ENCODE data around the gene GTPBP3. TPM values are rescaled to one million over a fixed set of nuclear protein-coding genes. Genes with fewer than 3 reads are reported as not detected.

GTPBP3 gene
- polyA plus RNA-seq, 1 donor (not counting 4 experiments of a cell fraction or from before 2014, with no cell fraction given): 7.2 TPM

GRCh38 chr19:17352608-17353280 lies 15.4 kb downstream of the GTPBP3 start:
- dilution Hi-C loops (cut with MboI; ENCODE audit: extremely low pct_ligation_motif_present, low sequenced_read_pairs): no loop called here
- no peaks in the 10 kb centered on the region for H3K79me2 ChIP-seq (ENCODE audit: control insufficient read depth, insufficient read depth, low read length)
- no peak overlapping the region for H3K4me2 ChIP-seq (ENCODE audit: control insufficient read depth, extremely low read depth, insufficient read depth, low read depth, low read length)
- no peaks in the 10 kb centered on the region for H3K36me3 ChIP-seq (ENCODE audit: control insufficient read depth in 2 of 2, extremely low read depth in 1 of 2, insufficient read depth in 2 of 2, low read length in 2 of 2)
- H2AFZ ChIP-seq (ENCODE audit: control insufficient read depth, low read length): no peak overlapping the region
- H3K9me1 ChIP-seq (ENCODE audit: control insufficient read depth, extremely low read depth, insufficient read depth, low read length): no peaks in the 10 kb centered on the region
- H3K27ac ChIP-seq (ENCODE audit: control insufficient read depth, insufficient read depth, low read length): no peak overlapping the region
- FAIRE-seq: no peak
- H3K9me3 ChIP-seq (ENCODE audit: control insufficient read depth, low read depth, low read length): no peaks in the 10 kb centered on the region
- H3K27me3 ChIP-seq (ENCODE audit: control insufficient read depth, extremely low read depth, insufficient read depth, low read length): no peaks in the 10 kb centered on the region
- DNase-seq (ENCODE audit: low read depth, low spot score): no peak
- H3K4me1 ChIP-seq (ENCODE audit: control insufficient read depth, extremely low read depth, insufficient read depth, low read length): peaks cover 6% of the 10 kb centered on the region
- TF ChIP-seq, protein P1, sequence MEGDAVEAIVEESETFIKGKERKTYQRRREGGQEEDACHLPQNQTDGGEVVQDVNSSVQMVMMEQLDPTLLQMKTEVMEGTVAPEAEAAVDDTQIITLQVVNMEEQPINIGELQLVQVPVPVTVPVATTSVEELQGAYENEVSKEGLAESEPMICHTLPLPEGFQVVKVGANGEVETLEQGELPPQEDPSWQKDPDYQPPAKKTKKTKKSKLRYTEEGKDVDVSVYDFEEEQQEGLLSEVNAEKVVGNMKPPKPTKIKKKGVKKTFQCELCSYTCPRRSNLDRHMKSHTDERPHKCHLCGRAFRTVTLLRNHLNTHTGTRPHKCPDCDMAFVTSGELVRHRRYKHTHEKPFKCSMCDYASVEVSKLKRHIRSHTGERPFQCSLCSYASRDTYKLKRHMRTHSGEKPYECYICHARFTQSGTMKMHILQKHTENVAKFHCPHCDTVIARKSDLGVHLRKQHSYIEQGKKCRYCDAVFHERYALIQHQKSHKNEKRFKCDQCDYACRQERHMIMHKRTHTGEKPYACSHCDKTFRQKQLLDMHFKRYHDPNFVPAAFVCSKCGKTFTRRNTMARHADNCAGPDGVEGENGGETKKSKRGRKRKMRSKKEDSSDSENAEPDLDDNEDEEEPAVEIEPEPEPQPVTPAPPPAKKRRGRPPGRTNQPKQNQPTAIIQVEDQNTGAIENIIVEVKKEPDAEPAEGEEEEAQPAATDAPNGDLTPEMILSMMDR (optimal IDR thresholded peaks at IDR 0.05 in 1 of 3, IDR thresholded peaks at IDR 0.05 in 1 of 3, conservative IDR thresholded peaks at IDR 0.05 in 1 of 3; ENCODE audit: extremely low read depth in 1 of 3, insufficient read depth in 2 of 3, low read length in 3 of 3): no peak
- no peak for TF ChIP-seq EZH2 (IDR thresholded peaks at IDR 0.05; ENCODE audit: low read length)
- H4K20me1 ChIP-seq (ENCODE audit: control insufficient read depth, extremely low read depth, insufficient read depth, low read length): no peaks in the 10 kb centered on the region
- H3K4me3 ChIP-seq (ENCODE audit: control insufficient read depth in 2 of 3, extremely low read depth in 1 of 3, insufficient read depth in 2 of 3, low read depth in 1 of 3, low read length in 3 of 3): no peak overlapping the region
- H3K9ac ChIP-seq (ENCODE audit: control insufficient read depth, extremely low read depth, insufficient read depth, low read length): no peak overlapping the region

- FAIRE-seq (no peak), DNase-seq (ENCODE audit: low read depth, low spot score) (no peak)
- H3K4me2 ChIP-seq (ENCODE audit: control insufficient read depth, extremely low read depth, insufficient read depth, low read depth, low read length): no peak overlapping the region
- no peaks in the 10 kb centered on the region for H3K27me3 ChIP-seq (ENCODE audit: control insufficient read depth, extremely low read depth, insufficient read depth, low read length)
- dilution Hi-C loops (cut with MboI; ENCODE audit: extremely low pct_ligation_motif_present, low sequenced_read_pairs): no loop called here
- H4K20me1 ChIP-seq (ENCODE audit: control insufficient read depth, extremely low read depth, insufficient read depth, low read length): no peaks in the 10 kb centered on the region
- no peak overlapping the region for H2AFZ ChIP-seq (ENCODE audit: control insufficient read depth, low read length)
- H3K79me2 ChIP-seq (ENCODE audit: control insufficient read depth, insufficient read depth, low read length): no peaks in the 10 kb centered on the region
- TF ChIP-seq EZH2 (IDR thresholded peaks at IDR 0.05; ENCODE audit: low read length): no peak
- TF ChIP-seq, protein P1 (optimal IDR thresholded peaks at IDR 0.05 in 1 of 3, IDR thresholded peaks at IDR 0.05 in 1 of 3, conservative IDR thresholded peaks at IDR 0.05 in 1 of 3; ENCODE audit: extremely low read depth in 1 of 3, insufficient read depth in 2 of 3, low read length in 3 of 3): no peak
- no peaks in the 10 kb centered on the region for H3K9me3 ChIP-seq (ENCODE audit: control insufficient read depth, low read depth, low read length)
- H3K4me1 ChIP-seq (ENCODE audit: control insufficient read depth, extremely low read depth, insufficient read depth, low read length): peaks cover 6% of the 10 kb centered on the region
- H3K9me1 ChIP-seq (ENCODE audit: control insufficient read depth, extremely low read depth, insufficient read depth, low read length): no peaks in the 10 kb centered on the region
- no peak overlapping the region for H3K27ac ChIP-seq (ENCODE audit: control insufficient read depth, insufficient read depth, low read length)
- H3K9ac ChIP-seq (ENCODE audit: control insufficient read depth, extremely low read depth, insufficient read depth, low read length): no peak overlapping the region
- H3K4me3 ChIP-seq (ENCODE audit: control insufficient read depth in 2 of 3, extremely low read depth in 1 of 3, insufficient read depth in 2 of 3, low read depth in 1 of 3, low read length in 3 of 3): no peak overlapping the region
- no peaks in the 10 kb centered on the region for H3K36me3 ChIP-seq (ENCODE audit: control insufficient read depth in 2 of 2, extremely low read depth in 1 of 2, insufficient read depth in 2 of 2, low read length in 2 of 2)
Observed at GRCh38 chr19:17353386-17353785, 16.0 kb downstream of the GTPBP3 start.
